ENCODE data around the gene CD96.

- TF ChIP-seq CTCF (conservative IDR thresholded peaks at IDR 0.05; ENCODE audit: low read depth, low read length) = no peak
- TF ChIP-seq EZH2 (IDR thresholded peaks at IDR 0.05; ENCODE audit: low read length, unreplicated experiment) = no peak
- TF ChIP-seq EZH2phosphoT487 (IDR thresholded peaks at IDR 0.05; ENCODE audit: borderline replicate concordance, low read length) = no peak
These were observed 50.9 kb downstream of the CD96 start for GRCh38 chr3:111592936-111593335.
